ENCODE results near the gene CFAP157. TPM values are rescaled to one million over a fixed set of nuclear protein-coding genes. Genes with fewer than 3 reads are reported as not detected.

The CFAP157 gene
- total RNA-seq, 1 donor from 2014 or later = 0.10 TPM

- no peak for DNase-seq (ENCODE audit: low read depth)
These were observed 54.7 kb downstream of the CFAP157 start for GRCh38 chr9:127761491-127761956.

- no peak for DNase-seq (ENCODE audit: low read depth)
These were observed 55.4 kb downstream of the CFAP157 start for GRCh38 chr9:127762111-127762676.

- no peak for DNase-seq (ENCODE audit: low read depth)
These were observed 57.2 kb downstream of the CFAP157 start for GRCh38 chr9:127763918-127764384.

GRCh38 chr9:127765418-127765817, 58.6 kb downstream of the CFAP157 start:
- no peak for DNase-seq (ENCODE audit: low read depth)

Other genes starting within 250 kb of the CFAP157 start
- gene STXBP1, start 94.7 kb upstream of the CFAP157 start, total RNA-seq = 10.8 and 37.5 TPM in 2 replicates
- gene PTRH1, start 8.7 kb downstream of the CFAP157 start, total RNA-seq = 21.8 and 45.1 TPM in 2 replicates
- gene TTC16, start 9.1 kb downstream of the CFAP157 start, total RNA-seq = 0.10 TPM in 1 of 2 replicates, not detected in the other
- gene TOR2A, start 28.3 kb downstream of the CFAP157 start, total RNA-seq = 3.3 and 6.4 TPM in 2 replicates
- 0.05 and 0.17 TPM in 2 replicates for gene SH2D3C, start 71.7 kb downstream of the CFAP157 start, total RNA-seq
- gene CDK9, start 79.0 kb downstream of the CFAP157 start, total RNA-seq = 43.6 and 69.1 TPM in 2 replicates
- 75.2 and 136 TPM in 2 replicates for gene FPGS, start 95.9 kb downstream of the CFAP157 start, total RNA-seq
- gene ENG, start 147.7 kb downstream of the CFAP157 start, total RNA-seq = 0.87 and 6.8 TPM in 2 replicates
- 37.3 and 43.8 TPM in 2 replicates for gene AK1, start 170.7 kb downstream of the CFAP157 start, total RNA-seq
- 23.1 and 30.5 TPM in 2 replicates for gene ST6GALNAC6, start 192.6 kb downstream of the CFAP157 start, total RNA-seq
- gene ST6GALNAC4, start 210.1 kb downstream of the CFAP157 start, total RNA-seq = 31.8 and 33.0 TPM in 2 replicates
- 0.65 and 2.1 TPM in 2 replicates for gene PIP5KL1, start 223.8 kb downstream of the CFAP157 start, total RNA-seq
- gene DPM2, start 230.9 kb downstream of the CFAP157 start, total RNA-seq = 6.4 and 7.1 TPM in 2 replicates

Measured in renal cortical epithelial cell (primary cell).